H9 (cell line): ENCODE measurements around the gene PTPRN2. TPM values are rescaled to one million over a fixed set of nuclear protein-coding genes. Genes with fewer than 3 reads are reported as not detected.

ENCODE experiments used
- DNase-seq: peaks from one replicate; pipeline ENCODE4 v3.0.0-alpha.2; 2017
- H2AFZ ChIP-seq: one replicate; pipeline ENCODE4 v1.6.1; 2013; ENCODE audit warnings: mild to moderate bottlenecking, low read length, control low read depth, moderate library complexity
- H2AK5ac ChIP-seq: 2 replicates; pipeline ENCODE4 v1.6.1; 2013; ENCODE audit warnings: low read length, control low read depth, mixed read lengths; ENCODE audit not compliant: insufficient read length
- H2BK120ac ChIP-seq: one replicate; pipeline ENCODE4 v1.6.1; 2013; ENCODE audit warnings: low read depth, mild to moderate bottlenecking, low read length, control low read depth, inconsistent platforms; ENCODE audit not compliant: poor library complexity, severe bottlenecking
- H2BK12ac ChIP-seq: 2 replicates; pipeline ENCODE4 v1.6.1; 2013; ENCODE audit warnings: low read length, control low read depth, mixed read lengths, low read depth; ENCODE audit not compliant: insufficient read length
- H2BK15ac ChIP-seq: 2 replicates; pipeline ENCODE4 v1.6.1; 2013; ENCODE audit warnings: low read depth, low read length, control low read depth
- H2BK20ac ChIP-seq: one replicate; pipeline ENCODE4 v1.6.1; 2013; ENCODE audit warnings: low read depth, mild to moderate bottlenecking, low read length, control low read depth, inconsistent platforms; ENCODE audit not compliant: poor library complexity, severe bottlenecking
- H2BK5ac ChIP-seq: 2 replicates; pipeline ENCODE4 v1.6.1; 2013; ENCODE audit warnings: low read length, control low read depth, mixed read lengths; ENCODE audit not compliant: insufficient read length
- H3K14ac ChIP-seq: 2 replicates; pipeline ENCODE4 v1.6.1; 2013; ENCODE audit warnings: low read length, control low read depth; ENCODE audit not compliant: insufficient read depth
- H3K18ac ChIP-seq: 2 replicates; pipeline ENCODE4 v1.6.1; 2013; ENCODE audit warnings: low read depth, mild to moderate bottlenecking, mixed read lengths, low read length, control low read depth; ENCODE audit not compliant: insufficient read length
- H3K23ac ChIP-seq: 2 replicates; pipeline ENCODE4 v1.6.1; 2013; ENCODE audit warnings: low read length, control low read depth, mixed read lengths, low read depth; ENCODE audit not compliant: insufficient read length
- H3K23me2 ChIP-seq: 2 replicates; pipeline ENCODE4 v1.6.1; 2013; ENCODE audit warnings: low read depth, mild to moderate bottlenecking, mixed read lengths, low read length, control low read depth; ENCODE audit not compliant: insufficient read length, poor library complexity, severe bottlenecking
- H3K27ac ChIP-seq: 2 replicates; pipeline ENCODE4 v1.5.1; 2013; ENCODE audit warnings: low read length, control low read depth, mixed read lengths, low read depth; ENCODE audit not compliant: insufficient read length
- H3K27me3 ChIP-seq: 2 replicates; pipeline ENCODE4 v1.6.1; 2013; ENCODE audit warnings: low read length, control low read depth, inconsistent platforms; ENCODE audit not compliant: insufficient read depth
- H3K4ac ChIP-seq: 2 replicates; pipeline ENCODE4 v1.6.1; 2013; ENCODE audit warnings: low read depth, mild to moderate bottlenecking, control low read depth, inconsistent platforms, low read length, moderate library complexity
- H3K4me1 ChIP-seq: 2 replicates; pipeline ENCODE4 v1.6.1; 2013; ENCODE audit warnings: low read length, control low read depth, inconsistent platforms; ENCODE audit not compliant: insufficient read depth
- H3K4me2 ChIP-seq: 2 replicates; pipeline ENCODE4 v1.6.1; 2013; ENCODE audit warnings: low read length, control low read depth, mixed read lengths; ENCODE audit not compliant: insufficient read length, insufficient read depth
- H3K56ac ChIP-seq: 2 replicates; pipeline ENCODE4 v1.6.1; 2013; ENCODE audit warnings: low read depth, mild to moderate bottlenecking, mixed read lengths, low read length, control low read depth; ENCODE audit not compliant: insufficient read length
- H3K79me1 ChIP-seq: 2 replicates; pipeline ENCODE4 v1.6.1; 2013; ENCODE audit warnings: low read depth, mild to moderate bottlenecking, moderate library complexity, low read length, control low read depth, inconsistent platforms; ENCODE audit not compliant: insufficient read depth, poor library complexity, severe bottlenecking
- H3K79me2 ChIP-seq: 2 replicates; pipeline ENCODE4 v1.6.1; 2013; ENCODE audit warnings: low read length, control low read depth, inconsistent platforms; ENCODE audit not compliant: insufficient read depth
- H3K9ac ChIP-seq: 2 replicates; pipeline ENCODE4 v1.6.1; 2013; ENCODE audit warnings: low read length, control low read depth, mixed read lengths; ENCODE audit not compliant: insufficient read length; ENCODE audit errors: extremely low read depth
- H3K9me3 ChIP-seq: one replicate; pipeline ENCODE4 v1.6.1; 2013; ENCODE audit warnings: low read depth, low read length, inconsistent platforms; ENCODE audit not compliant: control insufficient read depth
- H3T11ph ChIP-seq: one replicate; pipeline ENCODE4 v1.6.1; 2013; ENCODE audit warnings: mild to moderate bottlenecking, low read length, control low read depth, inconsistent platforms
- H4K20me1 ChIP-seq: one replicate; pipeline ENCODE4 v1.6.1; 2013; ENCODE audit not compliant: control insufficient read depth, insufficient read length, insufficient read depth
- H4K5ac ChIP-seq: 2 replicates; pipeline ENCODE4 v1.6.1; 2013; ENCODE audit warnings: low read depth, mild to moderate bottlenecking, mixed read lengths, low read length, control low read depth; ENCODE audit not compliant: insufficient read length
- H4K8ac ChIP-seq: replicated peaks from 2 replicates; pipeline ENCODE4 v1.6.1; 2013; ENCODE audit warnings: low read length, control low read depth, mixed read lengths, low read depth; ENCODE audit not compliant: insufficient read length
- H4K91ac ChIP-seq: 2 replicates; pipeline ENCODE4 v1.6.1; 2013; ENCODE audit warnings: low read depth, mild to moderate bottlenecking, moderate library complexity, mixed read lengths, low read length, control low read depth; ENCODE audit not compliant: insufficient read length
- H3K27ac Mint-ChIP-seq, 3 experiments: 2 replicates in 2 of 3; 3 replicates in 1 of 3; pipeline ENCODE4 v1.8.0; 2020 to 2021; ENCODE audit warnings: mixed read lengths in 3 of 3, mild to moderate bottlenecking in 1 of 3, moderate library complexity in 1 of 3
- H3K27me3 Mint-ChIP-seq: 2 replicates; pipeline ENCODE4 v1.8.0; 2021; ENCODE audit warnings: low read depth, mild to moderate bottlenecking, moderate library complexity, mixed read lengths
- H3K36me3 Mint-ChIP-seq, 3 experiments: 2 replicates in 2 of 3; 3 replicates in 1 of 3; pipeline ENCODE4 v1.8.0; 2020 to 2021; ENCODE audit warnings: low read depth in 3 of 3, mixed read lengths in 3 of 3; ENCODE audit not compliant: insufficient read depth in 1 of 3
- H3K4me1 Mint-ChIP-seq, 2 experiments: 2 replicates each; pipeline ENCODE4 v1.8.0; 2020; ENCODE audit warnings: mixed read lengths in 2 of 2
- H3K4me3 Mint-ChIP-seq, 2 experiments: 2 replicates in 1 of 2; 3 replicates in 1 of 2; pipeline ENCODE4 v1.8.0; 2020 to 2021; ENCODE audit warnings: mild to moderate bottlenecking in 2 of 2, mixed read lengths in 2 of 2, moderate library complexity in 1 of 2
- H3K9me3 Mint-ChIP-seq, 2 experiments: 2 replicates in 1 of 2; 3 replicates in 1 of 2; pipeline ENCODE4 v1.8.0; 2020; ENCODE audit warnings: mild to moderate bottlenecking in 2 of 2, mixed read lengths in 2 of 2, moderate library complexity in 1 of 2
- CTCF ChIP-seq: fragments of 200-600 bp; sonication (generic); conservative IDR thresholded peaks from 3 replicates; pipeline ENCODE4 v1.8.0; 2021; ENCODE audit warnings: antibody characterized with exemption, mild to moderate bottlenecking
- WGBS: extraction: QIAGEN DNeasy Blood & Tissue Kit; methylation state at CpG from one replicate; pipeline ENCODE4 v1.1.7; 2013; ENCODE audit warnings: missing lambda C conversion rate, low lambda C conversion rate, mixed read lengths; ENCODE audit not compliant: insufficient read length; ENCODE audit errors: extremely low coverage; 5-methylcytosine and 5-hydroxymethylcytosine counted together
- total RNA-seq: library from RNA; stranded (reverse); gene quantifications from 2 replicates; pipeline ENCODE4 v1.2.1, GENCODE V29; 2021

PTPRN2 gene
- total RNA-seq, 1 experiment from 2014 or later = 5.2 TPM

DNA sequence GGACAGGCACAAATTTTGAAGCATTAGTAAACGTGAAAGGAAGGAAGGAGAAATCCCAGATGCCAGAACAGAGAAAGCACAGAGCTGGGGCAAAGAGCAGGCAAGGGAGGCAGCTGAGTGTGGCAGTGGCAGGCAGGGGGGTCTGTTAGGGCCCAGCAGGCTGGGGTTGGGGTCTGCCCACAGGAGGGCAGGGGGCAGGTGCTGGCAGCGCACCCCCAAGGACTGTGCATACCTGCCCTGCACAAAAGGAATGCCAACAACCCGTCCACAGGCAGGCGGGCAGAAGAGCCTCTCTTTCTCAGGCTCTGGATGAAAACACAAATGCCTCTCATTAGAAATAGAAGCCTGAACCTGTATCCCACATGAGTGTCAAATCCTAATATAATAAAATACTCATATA is 552.3 kb downstream of the PTPRN2 start:
- H3K36me3 Mint-ChIP-seq = peaks cover 24 to 39% (median 31%) of the 10 kb centered on the region in 3 experiments

More for the DNA sequence above, 552.3 kb downstream of the PTPRN2 start:
- H3K9ac ChIP-seq = no peak overlapping the region
- no peak overlapping the region for H2BK15ac ChIP-seq
- H2BK20ac ChIP-seq = no peak overlapping the region
- no peak overlapping the region for H4K91ac ChIP-seq
- no peak overlapping the region for H3K27ac Mint-ChIP-seq
- H3K4me3 Mint-ChIP-seq = no peak overlapping the region
- no peak overlapping the region for H3K4ac ChIP-seq
- no peak overlapping the region for H4K8ac ChIP-seq
- H3K23me2 ChIP-seq = no peaks in the 10 kb centered on the region
- WGBS = no CpG with 5 or more reads among the region's 4 CpGs
- no peaks in the 10 kb centered on the region for H3K79me1 ChIP-seq
- H2BK120ac ChIP-seq = no peak overlapping the region
- peaks cover 9% of the 10 kb centered on the region for H3K27me3 Mint-ChIP-seq
- H3K23ac ChIP-seq = no peak overlapping the region
- H4K5ac ChIP-seq = no peak overlapping the region
- no peak overlapping the region for H3K56ac ChIP-seq
- no peak for DNase-seq
- no peaks in the 10 kb centered on the region for H3K27me3 ChIP-seq
- no peak for TF ChIP-seq CTCF
- no peak overlapping the region for H2AK5ac ChIP-seq
- H3K27ac ChIP-seq = no peak overlapping the region
- no peak overlapping the region for H3K14ac ChIP-seq
- H3K79me2 ChIP-seq = no peaks in the 10 kb centered on the region
- no peak overlapping the region for H2BK12ac ChIP-seq
- no peak overlapping the region for H2BK5ac ChIP-seq
- H3K4me1 Mint-ChIP-seq = peaks cover 0 to 10% of the 10 kb centered on the region in 2 experiments; a peak in 2 of 4 replicates
- H3T11ph ChIP-seq = no peak overlapping the region
- no peak overlapping the region for H3K4me2 ChIP-seq
- no peak overlapping the region for H3K18ac ChIP-seq
- peaks cover 38 to 47% of the 10 kb centered on the region in 2 experiments for H3K9me3 Mint-ChIP-seq
- no peak overlapping the region for H2AFZ ChIP-seq
- H4K20me1 ChIP-seq = no peaks in the 10 kb centered on the region
- no peaks in the 10 kb centered on the region for H3K4me1 ChIP-seq
- peaks cover 15% of the 10 kb centered on the region for H3K9me3 ChIP-seq
